Endothelial cell of umbilical vein (primary cell): ENCODE data around the gene TGM3. TPM values are rescaled to one million over a fixed set of nuclear protein-coding genes. Genes with fewer than 3 reads are reported as not detected.
A peak's percentile ranks its signal among the peaks of the same experiment; 100 is the strongest.

Experiments
- BruUV-seq: library from RNA; stranded (reverse); fragments of 400-500 nt; replicated peaks from 2 replicates; lab custom pipeline; 2021; lab: Mats Ljungman, UMichigan
- CTCF ChIA-PET: fragments of 300-600, 350-600 bp; sonication (Branson Sonifier 250); formaldehyde crosslinking; loops from one replicate; lab custom pipeline; 2021; ENCODE audit warnings: antibody characterized with exemption, inconsistent platforms; lab: Charles Lee
- POLR2A ChIA-PET: fragments of 300-600, 350-600 bp; sonication (Branson Sonifier 250); formaldehyde crosslinking; loops from one replicate; lab custom pipeline; 2021; ENCODE audit warnings: antibody characterized with exemption, inconsistent platforms; lab: Charles Lee
- DNase-seq: peaks from one replicate; pipeline ENCODE4 v3.0.0-alpha.2; 2011; ENCODE audit warnings: low read depth, low spot score
- FAIRE-seq: peaks from 2 replicates; lab custom pipeline; 2011; peaks lifted over from hg19 to GRCh38; lab: Jason Lieb, UNC
- H2AFZ ChIP-seq: 2 replicates; pipeline ENCODE4 v1.6.0; 2012; ENCODE audit warnings: low read depth, low read length, control low read depth, inconsistent platforms
- H3K27ac ChIP-seq: 2 replicates; pipeline ENCODE4 v1.5.1; 2011; ENCODE audit warnings: low read depth, mild to moderate bottlenecking, control low read depth, low read length, moderate library complexity; ENCODE audit not compliant: insufficient read depth
- H3K27me3 ChIP-seq, 2 experiments: 2 replicates each; pipeline versions ENCODE4 v1.6.0 to v1.6.1; 2011; ENCODE audit warnings: low read length in 2 of 2, mixed read lengths in 1 of 2; ENCODE audit not compliant: control insufficient read depth in 2 of 2, insufficient read depth in 2 of 2
- H3K36me3 ChIP-seq, 2 experiments: 2 replicates in 1 of 2; 3 replicates in 1 of 2; pipeline ENCODE4 v1.5.1; 2011; ENCODE audit warnings: low read length in 2 of 2, mild to moderate bottlenecking in 1 of 2, moderate library complexity in 1 of 2; ENCODE audit not compliant: control insufficient read depth in 2 of 2, insufficient read depth in 2 of 2; ENCODE audit errors: extremely low read depth in 1 of 2
- H3K4me1 ChIP-seq: 3 replicates; pipeline ENCODE4 v1.5.1; 2011; ENCODE audit warnings: mild to moderate bottlenecking, low read length; ENCODE audit not compliant: control insufficient read depth, insufficient read depth; ENCODE audit errors: extremely low read depth
- H3K4me2 ChIP-seq: 2 replicates; pipeline ENCODE4 v1.6.1; 2011; ENCODE audit warnings: low read length, control low read depth, mixed read lengths; ENCODE audit not compliant: insufficient read depth
- H3K4me3 ChIP-seq, 3 experiments: fragments of 200-600 bp in 1 of 3; sonication (generic), shearing (Covaris generic) in 1 of 3; replicated peaks in 1 of 3; 2 replicates each; pipeline ENCODE4 v1.5.1; 2011 to 2016; ENCODE audit warnings: control low read depth in 3 of 3, low read length in 3 of 3, mild to moderate bottlenecking in 2 of 3, inconsistent platforms in 1 of 3, low read depth in 1 of 3, moderate library complexity in 1 of 3; ENCODE audit not compliant: insufficient read depth in 1 of 3
- H3K79me2 ChIP-seq: 2 replicates; pipeline ENCODE4 v1.6.0; 2012; ENCODE audit warnings: low read length, inconsistent platforms; ENCODE audit not compliant: control insufficient read depth, insufficient read depth
- H3K9ac ChIP-seq: replicated peaks from 2 replicates; pipeline ENCODE3; 2011; ENCODE audit warnings: low read length, control low read depth; ENCODE audit not compliant: insufficient read depth; ENCODE audit errors: extremely low read depth
- H3K9me1 ChIP-seq: replicated peaks from 3 replicates; pipeline ENCODE4 v1.6.0; 2011; ENCODE audit warnings: mild to moderate bottlenecking, low read length; ENCODE audit not compliant: control insufficient read depth, insufficient read depth; ENCODE audit errors: extremely low read depth
- H3K9me3 ChIP-seq: replicated peaks from 2 replicates; pipeline ENCODE4 v1.5.1; 2012; ENCODE audit warnings: low read length, inconsistent platforms; ENCODE audit not compliant: control insufficient read depth, insufficient read depth
- H4K20me1 ChIP-seq: replicated peaks from 2 replicates; pipeline ENCODE3; 2011; ENCODE audit warnings: mild to moderate bottlenecking, low read length; ENCODE audit not compliant: control insufficient read depth, insufficient read depth; ENCODE audit errors: extremely low read depth
- CTCF ChIP-seq, 2 donors: IDR thresholded peaks; 1 replicate in 1 of 2; 2 replicates in 1 of 2; pipeline ENCODE4 v1.5.1; 2011; ENCODE audit warnings: low read length in 2 of 2, mild to moderate bottlenecking in 2 of 2, moderate library complexity in 2 of 2, control low read depth in 1 of 2, inconsistent platforms in 1 of 2, low read depth in 1 of 2; ENCODE audit not compliant: insufficient read depth in 1 of 2; ENCODE audit errors: extremely low read depth in 1 of 2
- EZH2 ChIP-seq: IDR thresholded peaks from 2 replicates; pipeline ENCODE4 v1.6.1; 2012; ENCODE audit warnings: borderline replicate concordance, low read depth, mild to moderate bottlenecking, moderate library complexity, low read length, inconsistent platforms; ENCODE audit not compliant: severe bottlenecking
- FOS ChIP-seq: IDR thresholded peaks from 2 replicates; pipeline ENCODE4 v1.6.1; 2011; ENCODE audit warnings: mild to moderate bottlenecking, low read length, moderate library complexity, borderline replicate concordance; ENCODE audit not compliant: insufficient read depth
- GATA2 ChIP-seq: IDR thresholded peaks from 2 replicates; pipeline ENCODE4 v1.7.0; 2011; ENCODE audit warnings: low read depth, mild to moderate bottlenecking, moderate library complexity, mixed read lengths, low read length; ENCODE audit not compliant: insufficient read length, insufficient read depth
- JUN ChIP-seq: IDR thresholded peaks from 2 replicates; pipeline ENCODE4 v1.6.1; 2011; ENCODE audit warnings: borderline replicate concordance, low read depth; ENCODE audit not compliant: insufficient read length, insufficient read depth
- MYC ChIP-seq: IDR thresholded peaks from one replicate; pipeline ENCODE4 v1.6.1; 2011; ENCODE audit warnings: mild to moderate bottlenecking, low read depth, low read length
- POLR2A ChIP-seq: IDR thresholded peaks from 2 replicates; pipeline ENCODE4 v1.6.1; 2012; ENCODE audit warnings: low read depth, mild to moderate bottlenecking, control low read depth, low read length
- POLR2AphosphoS5 ChIP-seq: IDR thresholded peaks from 2 replicates; pipeline ENCODE4 v1.6.1; 2012; ENCODE audit warnings: low read depth, mild to moderate bottlenecking, control low read depth, low read length, moderate library complexity; ENCODE audit not compliant: insufficient read depth
- dilution Hi-C: fragments of 300-500 bp; cut with MboI; formaldehyde crosslinking; loops from one replicate; pipeline ENCODE4 v1.15.0; 2019; ENCODE audit warnings: low sequenced_read_pairs; ENCODE audit not compliant: extremely low pct_ligation_motif_present
- intact Hi-C: fragments of 100-400 bp; cut with micrococcal nuclease; formaldehyde crosslinking; loops from one replicate; pipeline ENCODE4 v1.10.0; 2022
- polyA plus RNA-seq, 4 experiments: library from polyadenylated mRNA; depleted of rRNA in 3 of 4; stranded (reverse) in 3 of 4; unstranded in 1 of 4; fragments of >200 nt; gene quantifications; 2 replicates each; pipeline versions ENCODE4 v1.2.1 to v1.2.3, GENCODE V29; 2011 to 2012; ENCODE audit warnings: missing spikeins in 1 of 4
- total RNA-seq: library from RNA; stranded (reverse); gene quantifications from 2 replicates; pipeline ENCODE4 v1.2.3, GENCODE V29; 2021
- TF ChIP-seq, protein P1 (sequence below): IDR thresholded peaks from 2 replicates; pipeline ENCODE4 v1.6.1; 2011; ENCODE audit not compliant: insufficient read depth, insufficient read length

TGM3 gene
- total and polyA plus RNA-seq, 2 donors (not counting 3 experiments of a cell fraction or from before 2014, with no cell fraction given): not detected

GRCh38 chr20:2387180-2387577, 91.4 kb downstream of the TGM3 start:
- Histone ChIP-seq H3K36me3 (no peaks in the 10 kb centered on the region), H3K9me3 (no peaks in the 10 kb centered on the region), H3K4me1 (no peaks in the 10 kb centered on the region), H2AFZ (no peak overlapping the region), H3K4me2 (no peak overlapping the region), H3K9me1 (no peaks in the 10 kb centered on the region), H3K27me3 (no peaks in the 10 kb centered on the region), H3K9ac (no peak overlapping the region), H3K79me2 (no peaks in the 10 kb centered on the region), H3K27ac (no peak overlapping the region), H3K4me3 (no peak overlapping the region), H4K20me1 (no peaks in the 10 kb centered on the region)
- ChIA-PET POLR2A (no interaction called here), CTCF (interaction anchor here (0.7 to 2.9 kb wide), 20 partner anchors 8 to 288 kb away, joined by 3 to 16 read pairs (median 3); no protein-coding TSS in a partner anchor)
- TF ChIP-seq CTCF (IDR thresholded peaks at IDR 0.05; ENCODE audit: extremely low read depth in 1 of 2, insufficient read depth in 1 of 2, low read depth in 1 of 2, low read length in 2 of 2) (peak; percentile 45 to 59), POLR2AphosphoS5 (no peak)
- no TSS peak for BruUV-seq
- intact Hi-C loops: no loop called here
- FAIRE-seq (no peak), DNase-seq (peak; percentile 33)
- dilution Hi-C loops: no loop called here

- Histone ChIP-seq H3K9ac (no peak overlapping the region), H4K20me1 (no peaks in the 10 kb centered on the region), H3K36me3 (no peaks in the 10 kb centered on the region), H3K9me3 (no peaks in the 10 kb centered on the region), H3K9me1 (no peaks in the 10 kb centered on the region), H3K4me3 (no peak overlapping the region), H3K27ac (no peak overlapping the region), H3K4me1 (no peaks in the 10 kb centered on the region), H3K27me3 (no peaks in the 10 kb centered on the region), H2AFZ (no peak overlapping the region), H3K79me2 (no peaks in the 10 kb centered on the region), H3K4me2 (no peak overlapping the region)
- no peak for DNase-seq
- no peak for FAIRE-seq
- POLR2A ChIA-PET: no interaction called here
- TF ChIP-seq POLR2A (no peak), MYC (no peak), GATA2 (no peak), CTCF (IDR thresholded peaks at IDR 0.05; ENCODE audit: extremely low read depth in 1 of 2, insufficient read depth in 1 of 2, low read depth in 1 of 2, low read length in 2 of 2) (no peak), JUN (no peak), POLR2AphosphoS5 (no peak), EZH2 (no peak), FOS (no peak)
- TF ChIP-seq, protein P1, sequence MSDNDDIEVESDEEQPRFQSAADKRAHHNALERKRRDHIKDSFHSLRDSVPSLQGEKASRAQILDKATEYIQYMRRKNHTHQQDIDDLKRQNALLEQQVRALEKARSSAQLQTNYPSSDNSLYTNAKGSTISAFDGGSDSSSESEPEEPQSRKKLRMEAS: no peak
- intact Hi-C loops (no loop called here), dilution Hi-C loops (no loop called here)
- CTCF ChIA-PET: interaction anchor here (0.7 to 2.9 kb wide), 17 partner anchors 8 to 287 kb away, joined by 3 to 16 read pairs (median 4); no protein-coding TSS in a partner anchor
- no TSS peak for BruUV-seq
These were observed 91.8 kb downstream of the TGM3 start for GRCh38 chr20:2387580-2387979.
